Measurements from ENCODE around the gene PIP4P1. TPM values are rescaled to one million over a fixed set of nuclear protein-coding genes. Genes with fewer than 3 reads are reported as not detected.
A peak's percentile ranks its signal among the peaks of the same experiment; 100 is the strongest.

Gene PIP4P1
- total RNA-seq, 2 experiments from 2014 or later: 21.0 to 27.3 TPM

DNA sequence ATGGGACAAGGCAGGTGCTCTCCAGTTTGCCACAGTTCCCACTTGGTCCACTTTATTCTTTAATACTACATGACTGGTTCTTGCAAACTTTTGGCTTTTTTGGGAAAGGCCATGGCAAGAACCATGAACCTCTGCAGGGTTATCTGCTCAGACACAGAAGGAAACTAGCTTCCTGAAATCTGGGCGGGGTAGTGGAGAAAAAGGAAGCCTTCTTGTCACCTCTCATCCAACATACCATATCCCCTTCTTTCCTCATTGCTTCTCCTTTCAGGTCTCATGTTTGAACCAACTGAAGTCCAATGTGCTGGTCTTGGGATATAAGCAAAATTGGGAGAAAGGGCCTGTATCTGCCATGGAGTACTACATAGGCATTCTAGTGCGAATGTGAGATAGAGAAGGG, 19.8 kb downstream of the PIP4P1 start:
- no peaks in the 10 kb centered on the region for H3K27me3 Mint-ChIP-seq
- intact Hi-C loops (cut with micrococcal nuclease): no loop called here
- ATAC-seq (no peak), DNase-seq (no peak)
- ChIA-PET CTCF (interaction anchor here (0.6 to 1.3 kb wide), 4 partner anchors 14 to 114 kb away, joined by 3 to 6 read pairs (median 4); partner anchors contain the start of genes APEX1 and OSGEP), POLR2A (interaction anchor here (0.6 to 3.6 kb wide), 11 partner anchors 9 to 99 kb away, joined by 3 to 14 read pairs (median 4); partner anchors contain the start of genes APEX1 and OSGEP)
- no peaks in the 10 kb centered on the region for H3K9me3 Mint-ChIP-seq
- H3K36me3 Mint-ChIP-seq (ENCODE audit: low read depth): no peaks in the 10 kb centered on the region
- no peak overlapping the region for H3K4me3 Mint-ChIP-seq
- peaks cover 22% of the 10 kb centered on the region for H3K4me1 Mint-ChIP-seq (ENCODE audit: low read depth)
- H3K27ac Mint-ChIP-seq: peak overlapping the region; percentile 82
- TF ChIP-seq CTCF (IDR thresholded peaks at IDR 0.05): no peak

DNA sequence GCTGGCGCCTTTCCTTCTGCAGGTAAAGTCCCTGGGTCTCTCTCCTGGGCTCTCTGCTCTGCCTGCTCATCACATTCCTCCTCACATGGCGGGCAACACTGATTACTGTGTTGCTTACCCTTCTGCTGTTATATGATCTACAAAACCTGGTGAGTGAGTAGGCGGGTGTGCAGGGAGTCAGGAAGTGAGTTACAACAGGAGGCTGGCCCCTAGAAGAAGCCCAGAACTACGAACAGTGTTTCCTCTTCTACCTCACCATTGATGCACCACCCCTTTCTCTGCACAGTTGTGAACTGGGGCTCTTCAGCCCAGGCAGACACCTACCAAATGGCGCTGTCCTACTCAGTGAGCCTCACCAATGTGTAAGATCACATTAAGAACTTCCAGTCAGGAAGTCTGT, 20.4 kb downstream of the PIP4P1 start:
- POLR2A ChIA-PET: interaction anchor here (0.6 to 3.6 kb wide), 13 partner anchors 10 to 98 kb away, joined by 3 to 14 read pairs (median 4); partner anchors contain the start of genes APEX1 and OSGEP
- DNase-seq: peak; percentile 70
- H3K4me3 Mint-ChIP-seq: peak overlapping the region; percentile 51

GRCh38 chr14:20440465-20440864, 20.8 kb downstream of the PIP4P1 start:
- ATAC-seq (peak; percentile 76), DNase-seq (peak; percentile 52)
- no peaks in the 10 kb centered on the region for H3K27me3 Mint-ChIP-seq
- ChIA-PET POLR2A (interaction anchor here (0.6 to 3.6 kb wide), 10 partner anchors 10 to 98 kb away, joined by 3 to 14 read pairs (median 4); partner anchors contain the start of gene APEX1), CTCF (interaction anchor here (1.1 kb wide), 1 partner anchor 19 kb away, joined by 4 read pairs; no protein-coding TSS in a partner anchor)
- intact Hi-C loops (cut with micrococcal nuclease): no loop called here
- H3K36me3 Mint-ChIP-seq (ENCODE audit: low read depth): no peaks in the 10 kb centered on the region
- peak overlapping the region; percentile 82 for H3K27ac Mint-ChIP-seq
- H3K4me3 Mint-ChIP-seq: peak overlapping the region; percentile 51
- peaks cover 22% of the 10 kb centered on the region for H3K4me1 Mint-ChIP-seq (ENCODE audit: low read depth)
- TF ChIP-seq CTCF (IDR thresholded peaks at IDR 0.05): no peak
- H3K9me3 Mint-ChIP-seq: no peaks in the 10 kb centered on the region

More for the DNA sequence above, 20.4 kb downstream of the PIP4P1 start:
- Mint-ChIP-seq H3K4me1 (ENCODE audit: low read depth) (peaks cover 22% of the 10 kb centered on the region), H3K27ac (peak overlapping the region; percentile 82), H3K27me3 (no peaks in the 10 kb centered on the region), H3K9me3 (no peaks in the 10 kb centered on the region), H3K36me3 (ENCODE audit: low read depth) (no peaks in the 10 kb centered on the region)
- intact Hi-C loops (cut with micrococcal nuclease): no loop called here
- peak; percentile 95 for ATAC-seq
- no peak for TF ChIP-seq CTCF (IDR thresholded peaks at IDR 0.05)
- CTCF ChIA-PET: interaction anchor here (0.6 to 1.3 kb wide), 2 partner anchors 25 to 113 kb away, joined by 4 to 6 read pairs; no protein-coding TSS in a partner anchor

- POLR2A ChIA-PET: no interaction called here
- no peak for ATAC-seq
- TF ChIP-seq CTCF (IDR thresholded peaks at IDR 0.05): no peak
- H3K4me1 Mint-ChIP-seq (ENCODE audit: low read depth): peaks cover 22% of the 10 kb centered on the region
- no peak overlapping the region for H3K4me3 Mint-ChIP-seq
- CTCF ChIA-PET: no interaction called here
- no peaks in the 10 kb centered on the region for H3K9me3 Mint-ChIP-seq
- H3K27me3 Mint-ChIP-seq: no peaks in the 10 kb centered on the region
- intact Hi-C loops (cut with micrococcal nuclease): no loop called here
- no peak for DNase-seq
- no peak overlapping the region for H3K27ac Mint-ChIP-seq
- H3K36me3 Mint-ChIP-seq (ENCODE audit: low read depth): no peaks in the 10 kb centered on the region
These were observed 22.6 kb downstream of the PIP4P1 start for GRCh38 chr14:20438664-20439063.

DNA sequence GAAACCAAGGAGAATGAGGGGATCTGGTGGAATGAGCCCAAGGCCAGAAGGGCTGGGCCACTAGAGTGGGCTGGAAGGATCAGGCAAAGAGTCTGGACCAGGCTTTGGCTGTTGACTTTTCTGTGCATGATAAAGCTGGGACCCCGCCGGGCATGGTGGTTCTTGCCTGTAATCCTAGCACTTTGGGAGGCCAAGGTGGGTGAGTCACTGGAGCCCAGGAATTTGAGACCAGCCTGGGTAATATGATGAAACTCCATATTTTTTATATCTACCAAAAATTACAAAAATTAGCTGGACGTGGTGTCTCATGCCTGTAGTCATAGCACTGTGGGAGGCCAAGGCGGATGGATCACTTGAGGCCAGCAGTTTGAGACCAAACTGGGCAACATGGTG, 24.9 kb downstream of the PIP4P1 start:
- Mint-ChIP-seq H3K9me3 (no peaks in the 10 kb centered on the region), H3K4me3 (no peak overlapping the region), H3K27ac (no peak overlapping the region), H3K36me3 (ENCODE audit: low read depth) (no peaks in the 10 kb centered on the region), H3K4me1 (ENCODE audit: low read depth) (peaks cover 14% of the 10 kb centered on the region), H3K27me3 (no peaks in the 10 kb centered on the region)
- ChIA-PET POLR2A (interaction anchor here (0.9 to 3.8 kb wide), 4 partner anchors 12 to 93 kb away, joined by 3 to 12 read pairs (median 6); partner anchors contain the start of genes APEX1, OSGEP and PARP2), CTCF (no interaction called here)
- no peak for ATAC-seq
- intact Hi-C loops (cut with micrococcal nuclease): no loop called here
- no peak for TF ChIP-seq CTCF (IDR thresholded peaks at IDR 0.05)
- DNase-seq: no peak

Data from activated CD8-positive, alpha-beta T cell treated with anti-CD3 and anti-CD28 coated beads for 36 hours (primary cell).